Hematopoietic multipotent progenitor cell treated with erythropoietin and hydrocortisone succinate and interleukin-3 and kit ligand, for 17 days (in vitro differentiated cells): ENCODE results near the gene SLC15A3.

ENCODE experiments used
- DNase-seq: peaks from one replicate; pipeline ENCODE4 v3.0.0-alpha.2; 2015; ENCODE audit warnings: low spot score

SLC15A3 gene

DNA sequence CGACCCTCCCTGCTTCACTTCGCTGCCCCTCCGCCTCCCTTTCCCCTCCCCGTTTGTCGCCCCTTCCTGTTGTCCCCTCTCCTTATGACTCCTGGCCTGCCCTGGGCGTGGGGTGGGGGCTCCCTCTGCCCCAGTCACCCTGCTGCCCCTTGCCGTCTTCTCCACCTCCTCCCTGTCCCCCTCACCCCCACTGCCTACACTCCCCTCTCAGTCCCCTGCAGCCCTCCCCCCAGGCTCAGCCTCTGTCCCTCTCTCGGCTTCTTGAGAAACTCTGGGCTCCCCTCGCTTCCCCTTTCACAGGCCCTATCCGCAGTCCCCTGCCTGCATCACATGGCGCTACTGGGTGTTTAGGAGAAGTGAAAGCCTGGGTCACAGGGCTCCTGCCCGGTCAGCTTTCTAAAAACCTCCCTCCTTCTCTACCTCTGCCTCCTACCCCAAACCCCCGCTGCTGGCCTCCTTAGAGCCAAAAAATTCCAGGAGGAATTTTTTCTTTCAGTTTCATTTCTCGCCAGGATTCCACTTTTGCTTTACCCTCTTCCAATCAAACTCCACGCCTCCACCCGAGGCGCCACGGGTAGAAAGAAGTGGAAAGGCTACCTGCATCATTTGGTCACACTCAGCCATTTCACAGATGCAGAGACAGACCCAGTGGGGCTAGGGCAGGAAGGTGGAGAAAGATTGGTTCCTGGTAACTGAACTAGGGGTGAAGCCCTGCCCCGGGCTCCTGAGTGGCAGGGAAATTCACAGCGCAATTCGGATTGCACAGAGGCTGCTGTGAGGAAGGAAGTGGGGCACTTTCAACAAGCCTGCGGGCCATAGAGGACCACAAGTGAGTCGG lies at the start of gene SLC15A3:
TSS of gene SLC15A3 (minus strand) at position 273 of the 838 bp plus-strand sequence. CDS start 625 bp downstream, outside the sequence.
- no peak for DNase-seq

DNA sequence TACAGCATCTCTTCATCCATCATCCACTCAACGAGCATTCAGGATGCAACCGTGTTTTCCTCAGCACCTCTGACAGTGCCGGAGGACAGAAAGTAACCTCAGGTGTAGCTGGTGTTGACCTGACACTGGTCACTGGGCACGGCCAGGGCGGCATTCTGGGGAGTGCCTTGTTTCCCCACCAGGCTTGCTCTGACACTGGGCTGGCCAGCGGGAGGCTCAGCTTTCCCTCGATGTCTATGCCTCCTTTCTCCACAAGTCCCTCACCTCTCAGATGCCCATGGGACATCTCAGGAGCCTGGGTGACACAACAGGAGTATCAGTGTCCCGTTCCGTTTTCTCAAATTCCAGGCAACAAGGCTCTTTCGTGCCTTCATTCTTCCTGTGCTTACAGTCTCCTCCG lies 48.5 kb upstream of the SLC15A3 start:
- no peak for DNase-seq

DNA sequence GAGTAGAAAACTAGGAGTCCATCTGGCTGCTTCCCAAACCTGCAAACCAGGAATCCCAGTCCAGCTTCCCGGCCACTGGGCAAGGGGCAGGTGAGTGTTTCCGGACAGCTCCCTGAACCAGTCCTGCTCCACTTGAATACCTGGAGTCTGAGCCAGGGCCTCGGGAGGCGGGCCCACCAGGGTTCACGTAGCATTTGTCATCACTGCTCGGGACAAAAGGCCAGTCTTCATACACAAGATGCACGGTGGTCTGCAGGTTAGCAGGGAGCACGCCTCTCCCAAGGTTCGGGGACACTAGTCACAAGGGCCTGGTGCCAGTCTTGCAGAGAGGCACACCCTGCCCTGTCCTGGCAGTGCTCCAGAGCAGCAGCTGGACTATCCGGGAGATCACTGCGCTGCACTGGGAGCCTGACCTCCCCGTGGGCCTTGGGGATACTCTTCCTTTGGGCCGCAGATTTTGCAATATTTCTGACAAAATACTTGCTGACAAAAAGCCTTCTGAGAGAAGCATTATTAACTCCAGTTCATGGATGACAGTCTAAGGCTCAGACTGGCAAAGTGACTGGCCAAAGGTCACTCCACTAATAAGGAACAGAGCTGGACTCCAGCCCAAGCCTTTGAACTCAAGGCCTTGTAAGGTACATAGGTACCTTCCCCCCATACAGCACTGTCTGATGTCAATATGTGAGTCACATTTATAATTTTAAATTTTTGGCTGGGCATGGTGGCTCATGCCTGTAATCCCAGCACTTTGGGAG lies 44.6 kb upstream of the SLC15A3 start:
- no peak for DNase-seq

DNA sequence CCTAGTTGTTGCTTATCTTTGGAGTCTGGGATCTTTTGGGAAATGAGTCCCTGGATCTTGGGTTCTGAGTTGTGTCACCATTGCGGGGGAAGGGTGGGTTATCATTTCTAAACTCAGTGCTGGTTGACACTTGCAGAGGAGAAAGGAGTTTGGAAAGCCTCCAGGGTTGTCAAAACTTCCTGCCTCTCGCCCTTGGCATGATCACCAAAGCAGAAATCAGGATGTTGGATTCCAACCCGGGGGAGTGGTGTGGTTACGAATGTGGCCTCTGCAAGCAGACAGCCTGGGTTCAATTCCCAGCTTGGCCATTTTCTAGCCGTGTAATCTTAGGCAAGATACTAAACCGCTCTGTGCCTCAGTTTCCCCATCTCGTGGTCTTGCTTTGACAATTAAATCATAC lies 43.8 kb upstream of the SLC15A3 start:
- DNase-seq, result no peak

DNA sequence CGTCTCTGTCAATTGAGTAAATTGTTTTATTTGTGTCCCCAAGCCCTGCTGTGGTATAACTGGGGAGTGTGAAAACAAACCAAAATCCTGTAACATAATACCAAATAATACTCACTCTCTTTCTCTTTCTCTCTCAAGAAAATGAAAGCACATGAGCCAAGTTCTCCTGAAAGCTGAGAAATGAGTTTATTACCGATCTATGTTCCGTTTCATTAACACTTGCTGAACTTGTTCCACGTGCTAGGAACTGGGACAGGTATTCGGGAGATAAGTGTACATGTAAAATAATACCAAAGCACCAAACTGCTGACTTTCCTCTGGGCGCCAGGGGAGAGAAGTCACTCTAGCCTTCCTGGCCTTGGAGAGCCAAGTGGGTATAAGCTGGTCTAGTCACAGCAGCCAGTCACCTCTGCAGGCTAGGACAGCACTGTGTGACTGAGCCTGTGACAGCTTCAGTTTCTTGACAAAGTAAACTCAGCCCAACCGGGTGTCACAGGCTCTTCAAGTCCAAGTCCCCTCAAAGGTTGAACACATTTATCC lies 42.6 kb upstream of the SLC15A3 start:
- DNase-seq, result no peak

DNA sequence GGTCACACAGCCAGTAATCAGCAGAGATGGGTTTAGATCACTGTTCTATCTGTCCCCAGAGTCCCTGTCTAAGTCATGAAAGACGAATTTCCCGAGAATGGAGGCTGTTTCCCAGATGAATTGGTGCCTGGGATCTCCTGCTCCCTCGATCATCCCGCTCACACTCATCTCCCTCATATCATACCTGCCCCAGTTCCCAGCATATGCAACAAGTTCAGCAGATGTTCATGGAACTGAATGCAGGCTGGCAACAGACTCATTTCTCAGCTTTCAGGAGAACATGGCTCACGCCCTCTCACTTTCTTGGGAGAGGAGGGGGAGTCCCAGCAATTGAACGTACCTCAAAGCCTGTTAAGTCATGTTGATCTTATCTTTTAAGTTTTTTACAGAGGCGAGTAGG lies 41.6 kb upstream of the SLC15A3 start:
- DNase-seq, result no peak

DNA sequence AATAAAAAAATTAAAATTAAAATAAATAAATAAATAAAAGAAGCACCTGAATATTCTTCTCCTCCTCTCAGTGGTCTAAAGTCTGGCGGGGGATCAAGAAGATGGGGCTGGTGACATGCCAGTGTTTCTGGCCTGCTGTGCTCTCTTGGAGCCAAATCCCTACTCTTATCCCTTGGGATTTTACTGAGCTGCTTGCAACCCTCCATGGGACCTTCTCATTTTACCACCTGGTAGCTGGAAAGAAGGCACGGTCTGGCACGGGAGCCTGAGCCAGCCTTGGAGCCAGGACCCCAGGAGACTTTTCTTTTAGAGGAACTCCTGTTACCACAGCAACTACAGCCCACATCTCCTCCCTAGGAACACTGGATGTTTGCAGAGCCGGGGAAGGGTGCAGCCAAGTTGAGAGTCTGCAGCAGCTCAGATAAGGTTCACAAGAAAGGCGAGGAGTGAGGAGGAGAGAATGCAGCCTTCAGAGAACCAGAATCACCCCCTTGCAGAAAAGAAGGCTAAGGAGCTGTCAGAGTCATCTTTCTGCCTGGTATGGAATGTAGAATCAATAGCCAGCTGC lies 41.0 kb upstream of the SLC15A3 start:
- no peak for DNase-seq

DNA sequence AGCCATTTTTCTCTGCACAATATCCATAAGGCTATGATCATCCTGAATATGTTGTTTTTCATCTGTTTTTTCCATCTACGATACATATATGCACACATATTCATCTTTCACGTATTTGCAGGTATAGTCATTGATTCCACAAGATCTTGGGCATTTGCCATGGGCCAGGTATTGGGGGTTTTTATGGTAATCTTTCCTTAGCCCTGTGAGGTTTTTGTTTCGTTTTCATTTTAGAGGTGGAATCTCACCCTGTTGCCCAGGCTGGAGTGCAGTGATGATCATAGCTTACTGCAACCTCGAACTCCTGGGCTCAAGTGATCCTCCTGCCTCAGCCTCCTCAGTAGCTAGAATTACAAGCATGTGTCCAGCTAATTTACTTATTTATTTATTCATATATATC lies 39.5 kb upstream of the SLC15A3 start:
- DNase-seq, result no peak

DNA sequence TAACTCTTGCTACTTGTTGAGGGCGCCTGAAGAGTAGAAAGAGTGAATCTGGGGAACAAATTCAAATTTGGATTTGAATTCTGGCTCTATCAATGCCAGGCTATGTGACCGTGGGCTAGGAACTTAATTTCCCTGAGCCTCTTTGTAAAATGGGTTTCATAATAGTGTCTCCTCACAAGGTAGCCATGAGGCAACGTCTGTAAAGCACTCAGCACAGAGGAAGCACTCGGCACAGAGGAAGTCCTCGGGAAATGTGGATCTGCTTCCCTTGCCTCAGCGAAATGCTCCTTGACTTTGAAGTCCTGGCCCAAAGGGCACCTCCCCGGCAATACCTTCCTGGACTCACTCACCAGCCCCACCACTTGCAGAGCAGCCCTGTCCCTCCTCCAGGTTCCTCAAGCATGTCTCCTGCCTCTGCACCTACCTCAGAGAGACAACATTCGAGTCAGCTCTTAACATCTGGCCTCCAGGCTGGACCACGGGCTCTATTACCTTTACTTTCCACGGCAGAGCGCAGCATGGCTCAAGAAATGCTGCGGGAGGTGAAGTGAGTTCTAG lies 37.2 kb upstream of the SLC15A3 start:
- no peak for DNase-seq

DNA sequence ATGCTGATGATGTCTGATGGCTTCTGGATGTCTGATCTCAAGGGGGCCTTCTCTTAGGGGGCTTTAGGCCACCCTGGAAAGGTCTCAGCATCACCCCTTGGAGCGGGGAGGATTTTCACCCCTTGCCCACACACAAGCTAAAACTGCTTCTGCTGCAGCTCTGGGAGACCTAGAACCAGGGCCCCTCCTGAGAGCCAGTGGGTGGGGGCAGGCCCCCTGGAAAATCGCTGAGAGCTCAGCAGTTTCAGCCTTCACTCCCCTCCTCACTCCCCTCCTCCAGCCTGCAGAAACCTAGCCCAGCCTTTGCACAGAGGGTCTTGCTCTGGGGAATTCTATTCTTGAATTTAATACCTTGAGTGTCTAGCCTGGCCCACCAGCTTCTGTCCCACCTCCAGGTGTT lies 36.7 kb upstream of the SLC15A3 start:
- no peak for DNase-seq

DNA sequence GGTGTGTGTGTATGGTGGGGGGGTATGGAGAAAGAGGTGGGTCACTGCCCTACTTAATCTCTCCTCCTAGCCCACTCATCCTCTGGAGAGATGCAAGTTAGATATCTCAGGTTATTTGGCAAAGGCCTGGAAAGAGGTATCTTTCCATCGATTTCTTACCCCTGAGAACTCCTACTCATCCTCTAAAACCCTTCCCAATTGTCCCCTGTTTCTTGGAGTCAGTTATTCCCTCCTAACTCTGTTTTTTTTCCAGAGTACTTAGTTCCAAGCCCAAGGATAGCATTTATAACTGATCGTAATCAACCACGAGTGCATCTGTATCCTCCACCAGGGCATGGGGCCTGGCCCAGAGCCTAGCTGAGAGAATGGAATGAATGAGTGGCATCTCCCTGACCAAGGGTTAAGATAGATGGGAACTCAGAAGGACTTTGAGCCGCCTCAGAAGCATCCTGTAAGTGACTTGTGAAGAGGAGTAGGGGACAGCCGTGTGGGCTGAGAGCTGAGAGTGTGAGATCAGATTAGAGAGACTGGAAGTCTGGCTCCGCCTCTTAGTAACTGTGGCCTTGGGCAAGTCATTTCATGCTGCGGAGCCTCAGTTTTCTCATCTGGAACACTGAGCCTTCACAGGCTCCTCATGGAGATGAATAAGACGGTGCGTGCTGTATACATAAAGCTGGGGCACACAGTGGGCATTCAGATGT lies 35.8 kb upstream of the SLC15A3 start:
- DNase-seq, result no peak

DNA sequence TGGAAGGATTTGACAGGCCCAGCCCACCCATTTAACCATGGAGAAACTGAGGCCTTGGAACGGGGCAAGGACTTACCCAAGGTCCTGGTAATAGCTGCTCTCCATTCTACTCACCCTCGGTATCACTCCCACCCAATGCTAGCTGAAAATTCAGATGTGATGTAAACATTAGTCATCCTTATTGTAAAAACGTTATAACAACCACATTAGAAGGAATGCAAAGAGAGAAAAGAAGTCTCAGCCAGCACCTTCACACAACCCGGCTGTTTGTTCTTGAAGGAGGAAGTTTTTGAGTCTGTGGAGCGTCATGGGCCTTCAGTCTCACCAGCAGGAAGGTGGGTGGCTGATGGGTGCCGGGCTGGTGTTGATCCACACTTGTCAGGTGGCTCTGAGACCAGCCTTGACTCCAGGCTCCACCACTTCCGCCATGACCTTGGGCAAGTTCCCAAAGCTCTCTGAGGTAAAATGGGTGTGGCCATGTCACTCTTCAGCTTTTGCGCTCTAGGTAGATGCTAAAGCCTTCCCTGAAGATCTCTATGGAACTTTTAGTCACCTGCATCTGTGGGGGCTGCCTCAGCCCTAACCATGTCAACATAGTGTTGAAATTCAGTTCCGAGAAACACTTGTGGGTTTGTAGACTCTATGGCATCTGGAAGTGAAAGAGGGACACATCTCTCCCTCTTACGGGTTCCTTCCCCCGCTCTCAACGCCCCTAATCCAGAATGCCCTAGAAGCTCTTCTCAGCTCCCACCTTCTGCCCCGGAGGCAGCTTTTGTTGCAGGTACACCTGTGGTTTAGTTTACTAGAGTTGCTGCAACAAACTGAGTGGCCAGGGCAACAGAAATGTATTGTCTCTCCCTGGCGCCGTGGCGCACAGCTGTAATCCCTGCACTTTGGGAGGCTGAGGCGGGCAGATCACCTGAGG lies 34.3 kb upstream of the SLC15A3 start:
- DNase-seq, result no peak

DNA sequence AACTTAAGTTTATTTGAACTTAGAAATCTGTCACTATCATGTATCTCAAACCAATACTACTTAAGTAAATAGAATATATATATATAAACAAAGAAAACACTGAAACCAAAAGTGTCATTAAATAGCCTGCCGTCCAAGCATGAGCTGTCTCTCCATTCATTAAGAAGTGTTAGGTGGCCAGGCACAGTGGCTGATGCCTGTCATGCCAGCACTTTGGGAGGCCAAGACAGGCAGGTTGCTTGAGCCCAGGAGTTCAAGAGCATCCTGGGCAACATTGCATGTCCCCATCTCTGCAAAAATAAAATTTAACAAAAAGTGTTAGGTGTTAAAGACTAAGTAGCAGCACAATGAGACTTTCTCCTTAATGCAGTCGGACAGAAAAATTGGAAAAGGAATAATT lies 33.5 kb upstream of the SLC15A3 start:
- no peak for DNase-seq

DNA sequence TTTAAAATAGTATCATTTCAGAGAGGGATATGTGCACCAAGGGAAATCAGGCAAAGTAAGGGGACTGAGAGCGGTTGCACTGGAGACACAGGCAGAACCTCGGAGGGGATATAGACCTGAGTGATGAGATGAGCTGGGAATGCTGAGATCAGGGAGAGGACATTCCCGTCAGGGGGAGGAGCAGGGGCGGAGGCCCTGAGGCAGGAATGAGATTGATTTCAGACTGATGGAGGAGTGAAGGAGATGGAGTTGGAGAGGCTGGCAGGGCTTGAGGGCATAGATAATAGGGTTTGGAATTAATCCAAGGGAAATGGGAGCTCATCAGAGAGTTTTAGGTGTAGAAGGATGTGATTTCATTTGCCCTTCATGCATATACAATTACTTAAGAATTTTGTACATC lies 32.7 kb upstream of the SLC15A3 start:
- no peak for DNase-seq

DNA sequence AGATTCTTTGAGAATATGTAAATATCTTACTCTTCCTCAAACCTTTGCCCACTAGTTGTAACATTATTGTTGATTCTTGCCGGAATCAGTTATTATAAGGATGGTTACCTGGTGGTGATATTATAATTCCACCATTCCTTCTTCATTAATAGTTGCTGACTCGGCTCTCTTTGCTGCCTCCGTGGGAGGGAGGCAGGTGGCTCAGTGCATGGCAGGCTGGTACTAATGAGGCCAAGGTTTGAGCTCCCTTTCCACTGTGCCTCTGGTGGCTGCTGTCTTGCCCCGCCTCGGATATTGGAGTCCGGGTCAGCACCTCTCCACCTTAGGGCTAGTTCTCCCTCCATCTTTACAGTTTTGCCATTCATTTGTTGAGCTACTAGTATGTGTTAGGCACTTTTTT lies 32.2 kb upstream of the SLC15A3 start:
- no peak for DNase-seq

DNA sequence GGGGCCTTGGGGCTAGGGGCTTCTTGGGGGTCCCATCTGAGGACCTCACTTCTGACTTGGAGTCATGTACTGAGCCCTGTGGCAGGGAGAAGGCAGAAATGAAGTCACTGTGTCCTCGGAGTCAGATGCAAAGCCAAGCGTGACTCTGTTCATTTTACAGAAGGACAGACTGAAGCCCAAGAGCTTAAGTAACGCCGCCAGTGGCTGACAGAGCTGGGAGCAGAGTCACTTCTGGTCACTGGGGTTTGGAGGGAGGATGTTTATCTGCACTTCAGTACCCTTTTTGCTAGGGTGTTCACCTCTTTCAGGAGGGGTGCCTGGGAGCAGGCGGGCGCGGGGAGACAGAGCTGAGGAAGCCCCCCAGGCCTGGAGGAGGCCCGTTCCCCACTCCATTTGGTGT lies 30.2 kb upstream of the SLC15A3 start:
- DNase-seq, result no peak

DNA sequence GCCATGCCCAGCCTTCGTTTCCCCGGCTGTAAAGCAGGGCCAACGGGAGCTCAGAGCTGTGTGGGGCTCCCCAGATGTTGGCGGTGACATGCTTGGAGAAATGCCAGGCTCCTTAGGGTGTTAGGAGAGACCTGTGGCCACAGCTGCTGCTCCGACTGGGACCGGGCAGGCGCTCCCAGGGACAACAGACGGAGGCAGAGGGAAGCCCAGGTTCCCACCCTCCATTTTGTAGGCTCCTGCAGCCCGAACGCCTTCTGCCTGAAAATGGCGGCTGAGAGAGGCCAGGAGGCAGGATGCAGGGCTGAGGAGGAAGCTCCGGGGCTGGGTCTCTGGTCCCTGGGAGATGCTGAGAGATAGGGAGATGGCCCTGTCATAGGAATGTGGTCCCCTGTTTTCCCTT lies 29.5 kb upstream of the SLC15A3 start:
- DNase-seq, result no peak

DNA sequence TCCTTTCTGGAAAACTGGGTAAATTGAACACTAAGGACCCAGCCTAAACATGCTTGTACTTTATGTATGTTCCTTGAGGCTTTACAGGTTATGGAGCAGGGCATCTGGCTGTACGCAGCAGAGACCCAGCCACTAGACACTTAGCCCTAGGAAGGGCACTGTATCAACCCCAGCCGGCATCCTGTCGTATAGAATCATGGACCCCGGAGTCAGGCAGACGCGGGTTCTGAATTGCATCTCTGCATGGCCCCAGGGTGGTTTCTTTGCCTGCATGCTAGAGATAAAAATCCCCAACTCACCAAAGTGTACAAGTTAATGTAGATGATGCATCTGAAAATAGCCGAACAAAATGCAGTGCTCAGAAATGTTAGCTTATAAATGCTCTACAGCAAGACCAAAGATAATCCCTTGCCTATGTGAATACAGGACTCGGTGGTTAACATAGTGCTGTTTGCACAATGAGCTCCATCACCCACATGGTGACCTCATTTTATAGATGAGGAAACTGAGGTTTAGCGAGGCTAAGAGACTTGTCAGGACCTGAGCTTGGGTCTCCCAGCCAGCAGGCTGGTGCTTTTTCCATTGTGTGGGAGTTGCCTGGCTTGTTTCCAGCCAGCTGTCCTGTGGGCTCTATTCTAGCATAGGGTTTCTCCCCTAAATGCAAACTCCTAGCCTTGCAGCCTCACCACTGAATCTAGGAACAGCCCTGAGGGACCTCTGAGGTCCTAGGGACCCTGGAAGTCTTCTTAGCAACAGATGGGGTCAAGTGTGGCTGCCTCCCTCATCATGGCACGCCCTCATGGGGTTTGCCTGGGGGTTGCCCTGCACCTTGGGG lies 26.8 kb upstream of the SLC15A3 start:
- no peak for DNase-seq

DNA sequence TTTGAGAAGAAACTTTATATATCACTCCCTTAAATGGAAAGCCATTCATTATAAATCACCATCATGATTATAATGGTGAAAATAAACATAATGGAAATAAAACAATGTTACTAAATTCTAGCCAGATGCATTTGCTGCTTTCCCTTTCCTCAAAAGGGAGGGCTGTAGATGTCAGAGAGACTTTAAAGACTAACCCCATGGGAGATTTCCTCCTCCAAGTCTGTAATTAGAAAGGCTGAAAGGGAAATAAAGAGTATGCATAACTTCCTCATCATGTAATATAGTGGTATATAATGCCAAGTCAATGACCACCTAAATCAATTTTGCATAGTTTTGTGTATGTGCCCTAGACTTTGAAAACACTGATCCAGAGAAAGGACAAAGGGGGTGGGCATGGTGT lies 25.9 kb upstream of the SLC15A3 start:
- DNase-seq, result no peak

DNA sequence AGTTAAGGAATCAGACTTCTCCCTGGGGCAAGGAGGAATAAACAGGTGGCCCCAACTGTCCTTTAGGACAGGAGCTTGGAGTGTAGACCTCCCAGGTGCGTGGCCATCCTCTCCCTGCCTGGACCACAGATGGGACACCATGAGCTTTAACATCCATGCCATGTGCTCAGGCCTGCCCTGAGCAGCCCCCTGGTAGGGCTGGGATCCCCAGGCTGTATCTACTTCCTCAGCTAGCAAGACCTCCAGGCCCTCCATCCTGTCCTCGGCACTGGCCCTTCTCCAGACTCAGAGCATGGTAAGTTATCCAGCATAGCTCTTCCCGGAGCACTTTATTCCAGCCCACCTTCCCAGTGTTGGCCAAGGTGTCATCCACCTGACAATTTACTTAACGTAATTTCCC lies 25.2 kb upstream of the SLC15A3 start:
- no peak for DNase-seq
